Stomach (tissue), 9 donors: ENCODE data around the gene HBE1. TPM values are rescaled to one million over a fixed set of nuclear protein-coding genes. Genes with fewer than 3 reads are reported as not detected.

Source experiments
- DNase-seq, 2 donors: peaks; one replicate each; pipeline versions ENCODE4 v3.0.0 to v3.0.0-alpha.2; 2013 to 2019
- H3K27ac ChIP-seq, 5 donors: fragments of 200-600 bp in 4 of 5; sonication (generic) in 4 of 5; one replicate each; pipeline ENCODE4 v1.5.1; 2013 to 2019; ENCODE audit warnings: mild to moderate bottlenecking in 1 of 5, moderate library complexity in 1 of 5
- H3K27me3 ChIP-seq, 3 donors: fragments of 200-600 bp; sonication (generic); one replicate each; pipeline ENCODE4 v1.5.1; 2017 to 2019; ENCODE audit warnings: mixed run types in 1 of 3
- H3K36me3 ChIP-seq, 4 donors: fragments of 200-600 bp; sonication (generic); 1 replicate in 3 of 4; 2 replicates in 1 of 4; pipeline ENCODE4 v1.5.1; 2016 to 2019
- H3K4me1 ChIP-seq, 4 donors: fragments of 200-600 bp; sonication (generic); one replicate each; pipeline ENCODE4 v1.5.1; 2016 to 2019
- H3K4me3 ChIP-seq, 4 donors: fragments of 200-600 bp; sonication (generic) in 3 of 4; one replicate each; pipeline ENCODE4 v1.5.1; 2016 to 2019; ENCODE audit warnings: mild to moderate bottlenecking in 1 of 4
- H3K9me3 ChIP-seq, 4 donors: fragments of 200-600 bp; sonication (generic); one replicate each; pipeline ENCODE4 v1.5.1; 2016 to 2019
- EP300 ChIP-seq: sonication (generic); formaldehyde crosslinking; IDR thresholded peaks from one replicate; pipeline ENCODE4 v1.6.1; 2017; ENCODE audit warnings: antibody characterized with exemption
- POLR2A ChIP-seq, 4 donors: fragments of 450-650 bp; IDR thresholded peaks; one replicate each; pipeline ENCODE4 v1.6.1; 2016; ENCODE audit warnings: antibody characterized with exemption in 4 of 4, control low read depth in 2 of 4, mild to moderate bottlenecking in 1 of 4, moderate library complexity in 1 of 4
- POLR2AphosphoS5 ChIP-seq, 3 donors: sonication (generic); formaldehyde crosslinking; IDR thresholded peaks; one replicate each; pipeline ENCODE4 v1.6.1; 2016; ENCODE audit warnings: antibody characterized with exemption in 3 of 3
- WGBS, 5 donors: extraction: QIAGEN DNeasy Blood & Tissue Kit in 3 of 5; methylation state at CpG; one replicate each; pipeline versions ENCODE4 v1.1.5 to v1.1.7; 2013 to 2018; 5-methylcytosine and 5-hydroxymethylcytosine counted together
- intact Hi-C: fragments of 100-400 bp; cut with DNase I; formaldehyde crosslinking; loops from one replicate; pipeline ENCODE4 v1.15.1; 2023; ENCODE audit warnings: low total_unique reads
- polyA plus RNA-seq, 3 donors: library from polyadenylated mRNA; stranded (reverse); fragments of 200-250 nt; gene quantifications; one replicate each; pipeline ENCODE4 v1.2.3, GENCODE V29; 2013
- total RNA-seq, 5 donors: library from RNA; depleted of rRNA; stranded (reverse); fragments of >200 nt; gene quantifications; one replicate each; pipeline versions ENCODE4 v1.1.0 to v1.2.3, GENCODE V29; 2014 to 2016
- TF ChIP-seq, protein P1 (sequence below), 7 experiments: fragments of 450-650 bp in 4 of 7; fragments of 200-600 bp in 3 of 7; sonication (generic) in 3 of 7; IDR thresholded peaks; one replicate each; pipeline ENCODE4 v1.5.1; 2016 to 2019; ENCODE audit warnings: antibody characterized with exemption in 7 of 7, control low read depth in 2 of 7, mild to moderate bottlenecking in 1 of 7
- donor health status: healthy with polysubstance abuse.
- donor health status: Bipolar disorder and iron deficiency.
- donor health status: healthy.

HBE1 gene
- total and polyA plus RNA-seq, 8 donors = 1.3 TPM; not detected in 7

DNA sequence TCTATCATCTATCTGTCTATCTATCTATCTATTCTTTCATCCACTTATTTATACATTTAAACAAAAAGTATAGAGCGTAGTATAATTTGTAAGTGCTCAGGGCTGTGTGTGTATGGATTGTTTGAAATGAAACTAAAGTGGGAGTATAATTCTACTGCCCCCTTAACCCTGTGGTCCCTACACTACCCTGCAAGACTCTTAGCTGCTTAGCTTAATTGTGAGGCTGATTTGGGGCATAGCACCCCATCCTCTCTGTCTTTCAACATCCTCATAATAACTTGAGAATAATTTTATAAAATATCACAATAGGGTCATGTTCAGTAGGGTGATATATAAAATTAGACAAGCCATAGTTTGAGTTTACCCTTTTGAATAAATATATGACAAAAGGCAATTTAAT is 20.4 kb upstream of the HBE1 start:
- no peaks in the 10 kb centered on the region for H3K9me3 ChIP-seq
- no peak overlapping the region for H3K4me3 ChIP-seq
- H3K36me3 ChIP-seq = no peaks in the 10 kb centered on the region
- intact Hi-C loops = no loop called here
- no peaks in the 10 kb centered on the region for H3K4me1 ChIP-seq
- WGBS, 5 donors = 89 to 96% (median 94%) methylated on average over 1 of the region's 1 CpG
- H3K27ac ChIP-seq = no peak overlapping the region
- H3K27me3 ChIP-seq = no peaks in the 10 kb centered on the region
- DNase-seq = no peak
- TF ChIP-seq EP300 = no peak
- no peak for TF ChIP-seq POLR2A (IDR thresholded peaks at IDR 0.05)
- TF ChIP-seq POLR2AphosphoS5 (IDR thresholded peaks at IDR 0.05) = no peak
- TF ChIP-seq, protein P1, sequence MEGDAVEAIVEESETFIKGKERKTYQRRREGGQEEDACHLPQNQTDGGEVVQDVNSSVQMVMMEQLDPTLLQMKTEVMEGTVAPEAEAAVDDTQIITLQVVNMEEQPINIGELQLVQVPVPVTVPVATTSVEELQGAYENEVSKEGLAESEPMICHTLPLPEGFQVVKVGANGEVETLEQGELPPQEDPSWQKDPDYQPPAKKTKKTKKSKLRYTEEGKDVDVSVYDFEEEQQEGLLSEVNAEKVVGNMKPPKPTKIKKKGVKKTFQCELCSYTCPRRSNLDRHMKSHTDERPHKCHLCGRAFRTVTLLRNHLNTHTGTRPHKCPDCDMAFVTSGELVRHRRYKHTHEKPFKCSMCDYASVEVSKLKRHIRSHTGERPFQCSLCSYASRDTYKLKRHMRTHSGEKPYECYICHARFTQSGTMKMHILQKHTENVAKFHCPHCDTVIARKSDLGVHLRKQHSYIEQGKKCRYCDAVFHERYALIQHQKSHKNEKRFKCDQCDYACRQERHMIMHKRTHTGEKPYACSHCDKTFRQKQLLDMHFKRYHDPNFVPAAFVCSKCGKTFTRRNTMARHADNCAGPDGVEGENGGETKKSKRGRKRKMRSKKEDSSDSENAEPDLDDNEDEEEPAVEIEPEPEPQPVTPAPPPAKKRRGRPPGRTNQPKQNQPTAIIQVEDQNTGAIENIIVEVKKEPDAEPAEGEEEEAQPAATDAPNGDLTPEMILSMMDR (IDR thresholded peaks at IDR 0.05) = no peak

- TF ChIP-seq EP300 = no peak
- TF ChIP-seq POLR2A (IDR thresholded peaks at IDR 0.05) = no peak
- no peak for TF ChIP-seq POLR2AphosphoS5 (IDR thresholded peaks at IDR 0.05)
- TF ChIP-seq, protein P1 (IDR thresholded peaks at IDR 0.05) = no peak
- DNase-seq = no peak
- Histone ChIP-seq H3K4me1 (no peaks in the 10 kb centered on the region), H3K27ac (no peak overlapping the region), H3K9me3 (no peaks in the 10 kb centered on the region), H3K36me3 (no peaks in the 10 kb centered on the region), H3K4me3 (no peak overlapping the region), H3K27me3 (no peaks in the 10 kb centered on the region)
- intact Hi-C loops = no loop called here
Observed at GRCh38 chr11:5289696-5290095, 20.0 kb upstream of the HBE1 start.

DNA sequence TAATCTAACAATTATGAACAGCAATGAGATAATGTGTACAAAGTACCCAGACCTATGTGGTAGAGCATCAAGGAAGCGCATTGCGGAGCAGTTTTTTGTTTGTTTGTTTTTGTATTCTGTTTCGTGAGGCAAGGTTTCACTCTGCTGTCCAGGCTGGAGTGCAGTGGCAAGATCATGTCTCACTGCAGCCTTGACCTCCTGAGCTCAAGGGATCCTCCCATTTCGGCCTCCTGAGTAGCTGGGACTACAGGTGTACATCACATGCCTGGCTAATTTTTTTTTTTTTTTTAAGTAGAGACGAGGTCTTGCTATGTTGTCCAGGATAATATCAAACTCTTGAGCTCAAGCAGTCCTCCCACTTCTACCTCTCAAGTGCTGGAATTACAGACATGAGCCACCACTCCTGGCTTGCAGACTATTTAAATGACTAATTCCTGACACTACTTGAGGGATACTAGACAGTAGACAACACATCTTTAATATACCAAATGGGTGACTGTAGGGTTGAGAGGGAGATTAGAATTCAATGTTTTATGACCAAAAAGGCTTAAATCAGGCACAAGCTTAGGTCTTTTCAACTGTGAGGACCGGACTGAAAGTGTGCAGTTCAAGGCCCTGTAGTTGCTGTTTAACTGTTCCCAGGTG is 19.3 kb upstream of the HBE1 start:
- Histone ChIP-seq H3K9me3 (no peaks in the 10 kb centered on the region), H3K36me3 (no peaks in the 10 kb centered on the region), H3K27me3 (no peaks in the 10 kb centered on the region), H3K4me3 (no peak overlapping the region), H3K27ac (no peak overlapping the region), H3K4me1 (no peaks in the 10 kb centered on the region)
- no peak for TF ChIP-seq POLR2AphosphoS5 (IDR thresholded peaks at IDR 0.05)
- TF ChIP-seq, protein P1 (IDR thresholded peaks at IDR 0.05) = no peak
- no peak for TF ChIP-seq EP300
- TF ChIP-seq POLR2A (IDR thresholded peaks at IDR 0.05) = no peak
- intact Hi-C loops = no loop called here
- no peak for DNase-seq
- 79 to 86% (median 83%) methylated on average over 6 of the region's 6 CpGs for WGBS, 5 donors

DNA sequence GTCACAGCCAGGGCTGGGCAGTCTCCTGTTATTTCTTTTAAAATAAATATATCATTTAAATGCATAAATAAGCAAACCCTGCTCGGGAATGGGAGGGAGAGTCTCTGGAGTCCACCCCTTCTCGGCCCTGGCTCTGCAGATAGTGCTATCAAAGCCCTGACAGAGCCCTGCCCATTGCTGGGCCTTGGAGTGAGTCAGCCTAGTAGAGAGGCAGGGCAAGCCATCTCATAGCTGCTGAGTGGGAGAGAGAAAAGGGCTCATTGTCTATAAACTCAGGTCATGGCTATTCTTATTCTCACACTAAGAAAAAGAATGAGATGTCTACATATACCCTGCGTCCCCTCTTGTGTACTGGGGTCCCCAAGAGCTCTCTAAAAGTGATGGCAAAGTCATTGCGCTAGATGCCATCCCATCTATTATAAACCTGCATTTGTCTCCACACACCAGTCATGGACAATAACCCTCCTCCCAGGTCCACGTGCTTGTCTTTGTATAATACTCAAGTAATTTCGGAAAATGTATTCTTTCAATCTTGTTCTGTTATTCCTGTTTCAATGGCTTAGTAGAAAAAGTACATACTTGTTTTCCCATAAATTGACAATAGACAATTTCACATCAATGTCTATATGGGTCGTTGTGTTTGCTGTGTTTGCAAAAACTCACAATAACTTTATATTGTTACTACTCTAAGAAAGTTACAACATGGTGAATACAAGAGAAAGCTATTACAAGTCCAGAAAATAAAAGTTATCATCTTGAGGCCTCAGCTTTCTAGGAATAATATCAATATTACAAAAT is 18.6 kb upstream of the HBE1 start:
- WGBS, 5 donors = 62 to 70% (median 68%) methylated on average over 7 of the region's 7 CpGs
- Histone ChIP-seq H3K36me3 (no peaks in the 10 kb centered on the region), H3K27me3 (no peaks in the 10 kb centered on the region), H3K9me3 (no peaks in the 10 kb centered on the region), H3K4me1 (no peaks in the 10 kb centered on the region), H3K27ac (no peak overlapping the region), H3K4me3 (no peak overlapping the region)
- peak; percentile 37 to 43 for DNase-seq
- intact Hi-C loops = no loop called here
- TF ChIP-seq, protein P1 (IDR thresholded peaks at IDR 0.05) = no peak
- TF ChIP-seq EP300 (no peak), POLR2A (IDR thresholded peaks at IDR 0.05) (no peak), POLR2AphosphoS5 (IDR thresholded peaks at IDR 0.05) (no peak)
